ENCODE results near the gene OSBPL6. TPM values are rescaled to one million over a fixed set of nuclear protein-coding genes. Genes with fewer than 3 reads are reported as not detected.

OSBPL6 gene
- total RNA-seq, 4 donors from 2014 or later: 1.8 to 9.9 (median 2.8) TPM

DNA sequence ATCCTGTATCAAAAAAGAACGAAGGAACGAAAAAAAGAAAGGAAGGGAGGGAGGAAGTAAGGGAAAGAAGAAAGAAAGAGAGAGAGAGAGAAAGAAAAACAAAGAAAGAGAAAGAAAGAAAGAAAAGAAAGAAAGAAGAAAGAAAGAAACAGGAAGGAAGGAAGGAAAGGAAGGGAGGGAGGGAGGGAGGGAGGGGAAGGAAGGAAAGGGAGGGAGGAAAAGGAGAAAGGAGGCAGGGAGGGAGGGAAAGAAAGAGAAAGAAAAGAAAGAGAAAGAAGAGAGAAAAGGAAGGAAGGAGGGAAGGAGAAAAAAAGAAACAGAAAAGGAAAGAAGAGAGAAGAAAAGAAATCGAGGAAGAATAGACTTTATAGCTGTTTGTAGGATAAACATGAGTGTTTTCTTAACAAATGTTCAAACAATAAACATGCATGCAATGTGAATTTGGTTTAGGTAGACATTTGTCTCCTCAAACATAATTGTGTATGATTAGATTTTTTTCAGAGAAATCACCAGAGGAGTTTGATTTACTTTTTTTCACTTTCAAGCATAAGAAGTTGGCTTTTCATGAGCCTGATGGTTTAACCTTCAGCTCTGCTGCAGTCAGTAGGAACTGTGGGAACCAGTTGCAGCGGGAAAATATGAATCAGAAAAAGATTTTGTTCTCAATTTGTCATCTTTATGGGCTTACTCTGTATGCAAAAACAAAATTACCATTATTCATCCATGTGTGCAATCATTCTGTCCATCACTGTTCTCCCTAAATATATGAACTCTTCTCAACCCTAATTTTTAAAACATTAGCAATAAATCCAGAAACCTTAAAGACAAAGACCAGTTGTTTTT is 185.1 kb downstream of the OSBPL6 start:
- no peak for DNase-seq
- Histone ChIP-seq H3K27me3 (no peaks in the 10 kb centered on the region), H3K27ac (no peak overlapping the region), H3K36me3 (no peaks in the 10 kb centered on the region), H3K4me1 (no peaks in the 10 kb centered on the region), H3K9me3 (no peaks in the 10 kb centered on the region), H3K4me3 (no peak overlapping the region)
- intact Hi-C loops (cut with DNase I; ENCODE audit: low total_unique reads): no loop called here
- TF ChIP-seq POLR2A (IDR thresholded peaks at IDR 0.05): no peak

DNA sequence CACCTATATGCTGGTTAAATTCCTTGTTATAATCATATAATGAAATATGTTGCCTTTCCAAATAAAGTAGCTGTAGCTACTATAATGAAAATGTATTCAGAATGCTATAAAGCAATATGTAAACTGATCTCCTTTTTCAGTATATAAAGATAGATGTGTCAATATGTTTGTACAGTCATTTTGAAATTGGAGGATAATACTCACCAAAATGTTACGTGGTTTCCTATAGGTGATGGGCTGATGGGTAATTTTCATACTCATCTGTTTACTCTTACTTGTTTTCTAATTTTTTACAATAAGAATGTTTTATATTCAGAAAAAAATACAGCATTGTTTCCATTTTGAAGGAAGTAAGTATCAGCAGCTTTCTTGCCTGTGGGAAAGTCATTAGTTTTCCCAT is 186.5 kb downstream of the OSBPL6 start:
- Histone ChIP-seq H3K27me3 (no peaks in the 10 kb centered on the region), H3K9me3 (no peaks in the 10 kb centered on the region), H3K27ac (no peak overlapping the region), H3K4me3 (no peak overlapping the region), H3K4me1 (no peaks in the 10 kb centered on the region), H3K36me3 (no peaks in the 10 kb centered on the region)
- intact Hi-C loops (cut with DNase I; ENCODE audit: low total_unique reads): no loop called here
- TF ChIP-seq, protein P1, sequence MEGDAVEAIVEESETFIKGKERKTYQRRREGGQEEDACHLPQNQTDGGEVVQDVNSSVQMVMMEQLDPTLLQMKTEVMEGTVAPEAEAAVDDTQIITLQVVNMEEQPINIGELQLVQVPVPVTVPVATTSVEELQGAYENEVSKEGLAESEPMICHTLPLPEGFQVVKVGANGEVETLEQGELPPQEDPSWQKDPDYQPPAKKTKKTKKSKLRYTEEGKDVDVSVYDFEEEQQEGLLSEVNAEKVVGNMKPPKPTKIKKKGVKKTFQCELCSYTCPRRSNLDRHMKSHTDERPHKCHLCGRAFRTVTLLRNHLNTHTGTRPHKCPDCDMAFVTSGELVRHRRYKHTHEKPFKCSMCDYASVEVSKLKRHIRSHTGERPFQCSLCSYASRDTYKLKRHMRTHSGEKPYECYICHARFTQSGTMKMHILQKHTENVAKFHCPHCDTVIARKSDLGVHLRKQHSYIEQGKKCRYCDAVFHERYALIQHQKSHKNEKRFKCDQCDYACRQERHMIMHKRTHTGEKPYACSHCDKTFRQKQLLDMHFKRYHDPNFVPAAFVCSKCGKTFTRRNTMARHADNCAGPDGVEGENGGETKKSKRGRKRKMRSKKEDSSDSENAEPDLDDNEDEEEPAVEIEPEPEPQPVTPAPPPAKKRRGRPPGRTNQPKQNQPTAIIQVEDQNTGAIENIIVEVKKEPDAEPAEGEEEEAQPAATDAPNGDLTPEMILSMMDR (IDR thresholded peaks at IDR 0.05): no peak
- TF ChIP-seq POLR2A (IDR thresholded peaks at IDR 0.05): no peak
- DNase-seq: no peak

DNA sequence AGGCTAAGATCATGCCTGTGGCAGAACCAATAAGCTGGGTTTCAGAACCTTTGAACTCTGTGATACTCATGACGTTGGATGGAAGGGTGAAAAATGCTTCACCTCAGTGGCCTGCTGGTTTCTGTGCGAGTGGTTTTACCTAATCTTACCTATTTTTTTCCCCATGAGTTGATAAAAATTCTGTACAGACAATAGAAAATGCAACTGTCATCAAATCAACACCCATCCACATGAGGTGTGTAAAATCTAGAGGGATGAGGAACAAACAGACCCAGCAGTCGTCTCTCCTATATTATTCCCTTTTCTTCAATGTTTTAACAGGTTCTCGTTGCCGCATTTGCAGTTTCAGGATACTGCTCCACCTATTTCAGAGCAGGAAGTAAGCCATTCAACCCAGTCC is 189.4 kb downstream of the OSBPL6 start:
- H3K4me1 ChIP-seq: no peaks in the 10 kb centered on the region
- no peak overlapping the region for H3K27ac ChIP-seq
- H3K36me3 ChIP-seq: no peaks in the 10 kb centered on the region
- no peaks in the 10 kb centered on the region for H3K27me3 ChIP-seq
- no peak for DNase-seq
- no peak for TF ChIP-seq POLR2A (IDR thresholded peaks at IDR 0.05)
- TF ChIP-seq, protein P1 (IDR thresholded peaks at IDR 0.05): no peak
- H3K9me3 ChIP-seq: no peaks in the 10 kb centered on the region
- H3K4me3 ChIP-seq: no peak overlapping the region
- intact Hi-C loops (cut with DNase I; ENCODE audit: low total_unique reads): no loop called here

- no peak for DNase-seq
- intact Hi-C loops (cut with DNase I; ENCODE audit: low total_unique reads): no loop called here
- TF ChIP-seq, protein P1 (IDR thresholded peaks at IDR 0.05): no peak
- no peak for TF ChIP-seq POLR2A (IDR thresholded peaks at IDR 0.05)
- Histone ChIP-seq H3K36me3 (no peaks in the 10 kb centered on the region), H3K4me1 (no peaks in the 10 kb centered on the region), H3K9me3 (no peaks in the 10 kb centered on the region), H3K27me3 (no peaks in the 10 kb centered on the region), H3K4me3 (no peak overlapping the region), H3K27ac (no peak overlapping the region)
These were observed 191.4 kb downstream of the OSBPL6 start for GRCh38 chr2:178385595-178386148.

DNA sequence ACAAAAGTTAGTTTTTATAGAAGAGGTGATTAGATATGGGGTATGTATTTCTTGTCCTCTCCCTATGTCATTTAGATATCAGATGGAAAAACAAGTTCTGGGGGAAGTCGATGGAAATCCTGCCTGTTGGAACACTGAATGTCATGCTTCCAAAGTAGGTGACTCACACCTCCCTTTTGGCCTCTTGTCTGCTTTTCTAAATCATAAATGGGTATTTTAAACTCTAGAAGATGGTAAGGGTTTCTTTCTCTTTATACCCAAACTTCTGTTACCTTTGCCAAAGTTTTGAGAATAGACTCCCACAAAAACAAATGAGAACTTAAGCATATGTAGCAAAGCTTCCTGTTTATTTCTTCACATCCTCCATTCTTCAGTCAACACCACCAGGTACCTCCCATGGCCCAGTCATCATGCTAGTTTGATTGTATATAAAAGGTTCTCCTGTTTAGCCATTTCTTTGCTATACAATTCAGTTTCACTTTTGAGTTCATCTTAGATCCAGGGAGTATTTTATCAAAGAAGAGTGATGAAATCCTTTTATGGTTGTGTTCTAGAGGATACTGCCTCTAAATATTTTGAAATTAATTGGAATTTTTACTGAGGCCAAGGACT is 192.8 kb downstream of the OSBPL6 start:
- intact Hi-C loops (cut with DNase I; ENCODE audit: low total_unique reads): no loop called here
- H3K9me3 ChIP-seq: no peaks in the 10 kb centered on the region
- DNase-seq: no peak
- no peaks in the 10 kb centered on the region for H3K36me3 ChIP-seq
- H3K27ac ChIP-seq: no peak overlapping the region
- H3K4me1 ChIP-seq: no peaks in the 10 kb centered on the region
- H3K27me3 ChIP-seq: no peaks in the 10 kb centered on the region
- no peak overlapping the region for H3K4me3 ChIP-seq
- TF ChIP-seq, protein P1 (IDR thresholded peaks at IDR 0.05): no peak
- TF ChIP-seq POLR2A (IDR thresholded peaks at IDR 0.05): no peak

Data from uterus (tissue), 4 donors.